ENCODE results near the gene SUSD6.
A peak's percentile ranks its signal among the peaks of the same experiment; 100 is the strongest.
"Not testable (repeated sequence)": the region's sequence is repeated elsewhere in the genome, so short reads cannot be mapped to it uniquely, and the experiment has no call there.

SUSD6 gene

DNA sequence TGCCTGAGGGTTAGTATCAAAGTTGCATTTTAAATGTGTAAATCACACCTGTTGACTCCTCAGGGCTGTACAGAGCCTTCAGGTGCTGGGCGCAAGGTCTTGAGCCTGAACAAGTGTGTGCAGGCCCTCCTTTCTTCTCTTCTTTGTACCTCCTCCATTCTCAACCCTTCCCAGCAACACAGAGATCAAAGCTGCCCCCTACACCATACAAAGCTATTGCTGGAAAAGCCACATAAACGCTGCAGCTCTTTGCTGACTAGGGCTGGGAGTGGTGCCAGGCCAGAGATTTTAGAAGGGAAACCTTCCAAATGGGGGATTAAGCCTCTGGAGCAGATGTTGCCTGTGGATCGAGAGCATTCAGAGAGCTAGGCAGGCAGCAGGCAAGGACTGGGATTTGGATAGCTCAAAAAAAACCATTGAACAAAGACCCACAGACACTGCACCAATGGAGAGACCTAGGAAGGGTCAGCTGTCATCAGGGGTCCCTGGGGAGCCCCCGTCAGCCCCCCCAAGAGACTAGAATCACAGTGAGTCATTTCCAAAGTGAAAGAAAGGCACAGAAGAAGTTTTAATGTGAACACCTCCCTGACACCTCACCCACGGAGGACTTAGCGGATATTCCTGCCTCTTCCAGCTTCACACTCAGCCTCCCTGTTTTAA, 18.2 kb upstream of the SUSD6 start:
- no peak for DNase-seq (ENCODE audit: low read depth)

DNA sequence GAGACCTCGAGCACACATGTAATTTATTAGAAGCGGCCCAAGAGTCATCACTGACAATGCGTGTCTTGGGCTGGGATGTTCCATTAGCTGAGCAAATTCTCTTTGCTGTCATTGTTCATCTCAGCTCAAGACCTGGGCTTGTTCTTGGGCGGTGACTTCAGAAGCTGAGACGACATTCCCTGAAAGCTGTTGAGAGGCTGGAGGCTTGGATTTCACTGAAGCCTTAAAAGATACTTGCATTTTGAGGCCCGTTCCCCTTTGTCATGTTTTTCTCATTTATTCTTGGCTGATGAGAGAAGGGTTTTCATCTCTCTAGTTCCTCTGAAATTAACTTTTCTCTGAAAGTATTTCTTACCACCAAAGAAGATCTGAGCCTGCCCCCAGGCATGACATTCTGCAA, 16.6 kb upstream of the SUSD6 start:
- DNase-seq (ENCODE audit: low read depth): no peak

DNA sequence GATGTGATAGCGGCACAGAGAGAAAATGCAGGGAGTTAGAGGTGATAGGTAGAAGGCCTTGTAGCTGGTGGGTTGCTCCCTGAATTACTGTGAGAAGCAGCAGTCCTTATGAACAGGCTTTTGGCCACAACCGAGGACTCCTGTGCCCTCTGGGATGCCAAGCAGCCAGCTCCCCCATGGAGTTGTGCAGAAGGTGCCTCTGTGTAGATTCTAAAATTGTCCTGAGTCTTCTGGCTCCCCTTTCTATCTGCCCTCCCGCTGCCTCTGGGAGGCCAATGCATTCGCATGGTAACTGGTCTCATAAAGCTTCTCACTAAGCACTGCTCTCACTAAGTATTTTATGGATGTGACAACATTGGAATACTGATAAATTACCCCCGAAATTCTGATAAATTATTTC, 16.1 kb upstream of the SUSD6 start:
- no peak for DNase-seq (ENCODE audit: low read depth)

DNA sequence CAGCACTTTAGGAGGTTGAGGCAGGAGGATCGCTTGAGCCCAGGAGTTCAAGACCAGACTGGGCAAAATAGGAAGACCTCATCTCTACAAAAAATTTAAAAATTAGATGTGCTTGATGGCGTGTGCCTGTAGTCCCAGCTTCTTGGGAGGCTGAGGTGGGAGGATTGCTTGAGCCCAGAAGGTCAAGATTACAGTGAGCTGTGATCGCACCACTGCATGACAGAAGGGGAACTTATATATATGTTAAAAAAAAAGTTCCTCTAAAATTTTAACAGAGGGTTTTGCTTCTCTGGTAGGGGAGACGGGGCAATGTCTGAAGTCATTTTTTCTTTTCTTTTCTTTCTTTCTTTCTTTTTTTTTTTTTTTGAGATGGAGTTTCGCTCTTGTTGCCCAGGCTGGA, 12.0 kb upstream of the SUSD6 start:
- DNase-seq (ENCODE audit: low read depth): not testable (repeated sequence)

DNA sequence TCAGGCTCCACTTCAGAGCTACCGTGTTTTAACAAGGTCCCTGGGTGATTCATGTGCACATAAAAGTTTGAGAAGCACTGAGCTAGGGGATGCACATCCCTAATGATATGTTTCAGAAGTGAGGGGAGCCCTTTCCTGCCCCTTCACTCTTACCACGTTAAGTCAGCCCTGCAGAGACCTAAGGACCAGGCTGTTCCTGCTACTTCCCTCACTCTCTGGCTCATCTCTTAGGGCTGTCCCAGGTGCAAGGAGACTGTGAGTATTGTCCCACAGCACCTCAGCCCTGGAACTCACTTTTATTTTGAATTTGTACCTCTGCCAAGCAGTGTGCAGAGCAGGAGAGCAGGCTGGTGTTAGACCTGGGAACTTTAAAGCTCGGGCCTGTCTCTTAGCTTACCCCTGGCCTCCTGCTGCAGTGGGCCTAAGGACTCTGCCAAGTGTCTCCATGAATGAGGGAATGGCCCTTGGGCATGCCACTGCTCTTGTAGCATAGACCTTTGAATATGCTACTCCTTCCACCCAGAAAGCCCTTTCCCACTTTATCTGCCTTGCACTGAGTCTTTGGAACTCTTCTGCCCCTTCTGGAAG, 11.0 kb upstream of the SUSD6 start:
- no peak for DNase-seq (ENCODE audit: low read depth)

DNA sequence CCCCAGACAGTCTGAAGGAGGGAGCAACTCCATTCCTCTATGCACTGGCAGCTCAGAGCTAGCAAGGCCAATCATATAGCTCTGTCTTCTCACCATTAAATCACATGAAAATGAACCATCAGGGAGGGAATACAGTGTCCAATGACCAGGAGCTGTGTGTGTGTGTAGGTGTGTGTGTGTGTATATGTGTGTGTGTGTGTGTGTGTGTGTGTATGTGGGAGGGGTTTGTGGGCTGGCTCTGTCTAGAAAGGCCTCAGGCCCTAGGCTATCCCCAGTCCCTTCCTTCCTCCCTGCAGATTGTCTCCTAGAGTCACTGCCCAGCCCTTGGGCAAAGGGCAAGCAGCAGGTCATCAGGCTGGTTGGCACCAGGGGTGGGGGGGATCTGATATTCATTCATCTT, 5.7 kb upstream of the SUSD6 start:
- no peak for DNase-seq (ENCODE audit: low read depth)

DNA sequence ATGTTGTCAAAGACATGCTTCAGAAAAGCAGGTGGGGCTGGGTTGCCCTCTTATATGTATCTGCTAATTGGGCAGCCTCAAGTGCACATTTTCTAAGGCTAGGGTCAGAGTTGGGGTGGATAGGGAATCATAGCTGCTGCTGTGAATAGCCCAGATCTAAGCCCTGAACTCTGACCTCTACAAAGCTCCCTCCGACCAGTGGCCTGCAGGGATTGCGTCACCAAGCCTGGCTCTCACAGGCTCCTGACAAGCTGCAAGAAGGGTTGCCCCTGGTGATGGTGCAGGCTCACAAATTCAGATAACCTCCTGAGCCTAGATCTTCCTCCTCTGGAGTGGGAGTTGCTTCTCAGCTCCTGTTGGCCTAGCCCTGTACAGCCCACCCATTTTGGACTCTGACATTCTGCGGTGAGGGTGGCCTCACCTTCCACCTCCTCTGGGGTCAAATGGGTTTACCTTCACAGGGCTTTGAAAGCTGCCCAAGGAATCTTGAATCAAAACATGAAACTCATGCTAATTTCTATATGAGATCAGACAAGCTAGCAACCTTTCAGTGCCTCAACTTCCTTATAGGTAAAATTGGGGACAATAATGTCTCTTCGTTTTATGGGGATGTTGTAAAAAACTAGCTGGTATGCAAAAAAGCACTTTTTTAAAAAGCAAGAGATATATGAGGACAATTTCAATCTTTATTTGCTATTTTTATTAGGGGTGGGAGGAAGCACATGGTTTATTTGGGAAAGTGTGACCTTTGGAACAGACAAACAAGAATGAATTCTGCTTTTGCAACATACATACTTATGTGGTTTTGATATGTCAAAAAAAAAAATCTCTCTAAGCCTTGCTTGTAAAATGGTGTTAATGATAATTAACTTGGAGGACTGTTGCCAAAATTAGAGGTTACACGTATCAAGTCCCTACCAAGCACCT, 4.9 kb upstream of the SUSD6 start:
- no peak for DNase-seq (ENCODE audit: low read depth)

DNA sequence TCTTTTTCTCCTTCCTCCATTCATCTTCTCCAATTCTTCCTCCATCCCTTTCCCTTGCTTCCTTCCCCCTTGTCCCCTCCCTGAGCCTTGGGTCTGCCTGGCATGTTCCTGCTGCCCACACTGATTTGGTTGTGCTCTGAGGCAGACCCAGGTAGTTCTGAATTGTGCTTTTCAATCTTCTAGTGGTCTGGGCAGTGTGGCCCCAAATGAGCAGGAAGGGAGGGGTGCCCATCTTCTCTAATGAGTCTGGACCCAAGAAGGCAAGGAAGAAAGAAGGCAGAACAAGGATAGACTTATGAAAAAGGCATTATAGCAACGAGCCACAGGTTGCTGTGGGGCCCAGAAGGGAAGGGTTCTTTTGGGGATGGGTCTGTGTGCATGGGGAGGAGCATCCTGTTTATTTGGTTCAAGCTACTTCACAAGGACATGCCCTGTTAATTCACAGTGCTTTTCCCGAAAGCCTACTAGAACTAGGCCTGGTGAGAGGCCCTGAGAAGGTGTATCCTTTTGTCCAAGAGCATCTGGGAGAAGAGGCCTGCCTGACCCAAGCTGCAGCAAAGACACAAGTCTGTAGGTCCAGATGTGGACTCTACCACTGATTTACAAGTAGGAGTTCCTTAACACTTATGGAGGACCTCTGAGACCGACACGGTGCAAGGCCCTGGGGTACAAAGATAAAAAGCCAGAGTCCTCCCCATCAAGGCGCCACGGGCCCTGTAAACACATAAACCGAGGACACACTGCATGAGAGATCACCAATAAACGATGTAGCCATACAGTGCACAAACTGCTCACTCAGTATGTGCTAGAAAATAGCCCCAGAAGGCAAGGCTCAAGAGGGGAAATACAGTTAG, 1.1 kb upstream of the SUSD6 start:
- no peak for DNase-seq (ENCODE audit: low read depth)

DNA sequence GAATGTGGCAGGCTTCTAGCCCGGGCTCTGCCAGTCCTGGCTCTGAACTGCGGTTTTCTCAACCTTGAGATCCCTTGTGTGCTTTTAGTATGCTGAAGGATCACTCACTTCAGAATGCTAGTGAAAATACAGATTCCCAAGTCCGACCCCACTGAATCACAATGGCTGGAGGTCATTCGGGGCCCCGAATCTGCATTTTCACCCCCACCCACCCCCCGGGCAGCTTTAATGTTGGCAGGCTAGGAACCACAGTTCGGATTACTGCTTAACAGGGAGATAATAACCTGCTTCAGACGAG, 573 bp upstream of the SUSD6 start:
- no peak for DNase-seq (ENCODE audit: low read depth)

DNA sequence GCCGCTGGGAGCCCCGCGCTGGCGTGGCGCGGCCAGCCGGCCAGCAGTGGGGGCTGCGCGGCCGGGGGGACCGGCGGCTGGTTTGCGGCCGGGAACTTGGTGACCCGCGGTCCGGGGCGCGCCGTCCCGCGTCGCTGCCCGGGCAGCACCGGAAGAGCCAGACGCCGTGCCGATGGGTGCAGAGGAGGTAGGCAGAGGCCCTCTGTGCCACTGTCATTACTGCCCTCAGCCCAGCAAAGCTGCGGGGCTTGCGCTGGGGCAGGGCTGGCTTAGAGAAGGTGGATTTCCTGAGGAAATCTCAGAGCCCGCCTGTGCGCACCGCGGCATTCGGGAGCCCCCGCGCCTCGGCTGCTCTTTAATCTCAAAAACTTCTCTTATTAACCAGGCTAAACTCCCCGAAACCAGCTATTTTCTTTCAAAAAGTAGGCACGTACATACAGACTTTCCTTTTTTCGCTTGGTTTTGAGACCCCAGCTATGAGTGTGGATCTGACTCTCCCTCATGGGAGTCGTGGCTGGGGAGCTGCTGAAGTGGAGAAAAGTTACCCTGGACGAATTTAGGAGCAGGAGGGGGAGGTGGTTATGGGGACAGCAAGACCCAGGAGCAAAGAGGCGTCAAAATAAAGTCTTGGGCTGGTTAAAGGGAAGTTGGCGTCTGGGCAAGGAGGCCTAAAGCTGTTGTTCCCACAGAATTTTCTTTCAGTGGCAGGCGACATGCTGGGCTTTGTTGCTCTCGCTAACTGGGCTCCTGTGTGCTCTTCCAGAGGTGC, 802 bp downstream of the SUSD6 start:
- DNase-seq (ENCODE audit: low read depth): peak; percentile 32

DNA sequence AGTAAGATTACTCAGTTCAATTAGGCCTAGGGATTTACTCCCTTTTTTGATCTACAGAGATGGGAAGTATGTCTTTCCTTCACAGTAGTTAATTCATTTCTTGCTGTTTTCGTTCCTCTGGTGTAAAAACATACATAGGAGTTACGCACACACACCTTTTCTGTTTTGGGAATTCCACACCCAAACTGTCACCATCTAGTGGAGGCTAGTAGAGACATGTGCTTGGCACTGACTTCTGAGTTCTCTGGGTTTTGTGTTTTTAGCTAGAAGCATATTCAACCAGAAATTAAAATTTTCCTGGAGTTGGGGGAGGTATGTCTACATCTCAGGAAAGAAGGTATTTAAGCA, 1.4 kb downstream of the SUSD6 start:
- no peak for DNase-seq (ENCODE audit: low read depth)

DNA sequence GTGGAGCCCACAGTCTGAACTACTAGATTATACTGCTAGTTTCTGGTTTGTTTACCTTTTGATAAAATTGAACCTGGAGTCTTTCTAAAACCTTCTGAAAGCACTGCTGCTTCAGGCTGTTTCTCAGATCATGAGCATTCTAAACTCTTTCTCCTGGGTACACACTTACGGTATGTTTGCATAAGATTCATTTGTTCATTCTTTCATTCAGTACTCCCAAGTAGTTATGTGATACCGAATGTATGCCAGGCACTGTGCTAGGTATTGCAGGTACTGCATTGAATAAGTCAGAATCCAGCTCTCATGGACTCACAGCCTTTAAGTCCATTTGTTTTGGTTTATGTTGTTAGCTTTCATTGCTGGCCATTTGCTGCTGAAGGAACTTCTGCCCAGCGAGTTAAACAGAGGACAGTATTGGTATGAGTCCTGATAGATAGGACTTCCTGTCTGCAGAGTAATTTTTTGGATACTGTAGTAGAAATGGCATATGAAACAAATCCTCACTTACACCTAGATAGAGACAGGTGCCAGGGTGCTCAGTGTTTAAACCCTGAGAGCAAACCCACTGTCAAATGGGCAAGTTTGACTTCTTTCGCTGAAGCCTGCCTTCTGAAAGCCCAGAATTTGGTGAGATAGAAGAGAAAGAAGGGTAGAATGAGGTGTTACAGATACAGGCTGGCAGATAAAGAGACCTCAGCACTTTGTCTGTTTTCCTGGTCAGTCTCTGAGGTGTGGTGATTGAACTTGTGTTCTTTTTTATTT, 2.1 kb downstream of the SUSD6 start:
- no peak for DNase-seq (ENCODE audit: low read depth)

DNA sequence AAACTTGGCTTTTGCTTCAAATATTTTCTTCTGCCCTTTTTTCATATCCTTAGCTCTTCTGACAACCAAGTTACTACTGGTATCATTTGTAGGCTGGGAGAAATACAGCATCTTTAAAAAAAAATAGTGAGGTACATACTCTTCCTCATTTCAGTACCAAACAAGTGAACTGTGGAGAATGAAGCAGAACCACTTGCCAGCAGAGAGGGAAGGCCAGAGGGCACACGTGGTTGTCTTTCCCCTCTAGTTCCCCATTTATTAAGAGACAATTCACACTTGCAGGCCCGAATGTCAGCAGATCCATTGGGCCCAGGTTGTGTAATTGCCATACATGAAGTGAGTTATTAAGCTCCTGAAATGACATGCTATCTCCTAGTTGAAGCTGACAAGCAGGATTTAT, 3.2 kb downstream of the SUSD6 start:
- no peak for DNase-seq (ENCODE audit: low read depth)

DNA sequence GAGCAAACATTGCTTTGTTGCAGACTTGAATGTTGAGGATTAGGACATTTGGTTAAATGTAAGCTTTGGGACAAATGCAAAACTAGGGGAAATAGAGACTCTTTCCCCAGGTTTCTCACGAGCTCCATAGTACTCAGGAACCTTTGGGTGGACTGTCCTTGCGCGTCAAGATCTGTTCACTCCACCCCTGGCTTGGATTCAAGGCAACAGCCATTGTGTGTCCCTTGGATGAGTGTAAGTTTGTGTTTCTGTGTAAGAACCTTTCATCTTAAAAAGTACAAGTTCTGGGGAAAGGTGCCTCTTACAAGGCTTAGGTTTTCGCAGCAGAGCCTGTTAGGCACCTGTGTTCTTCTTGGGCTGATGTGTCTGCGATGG, 3.7 kb downstream of the SUSD6 start:
- DNase-seq (ENCODE audit: low read depth): no peak

DNA sequence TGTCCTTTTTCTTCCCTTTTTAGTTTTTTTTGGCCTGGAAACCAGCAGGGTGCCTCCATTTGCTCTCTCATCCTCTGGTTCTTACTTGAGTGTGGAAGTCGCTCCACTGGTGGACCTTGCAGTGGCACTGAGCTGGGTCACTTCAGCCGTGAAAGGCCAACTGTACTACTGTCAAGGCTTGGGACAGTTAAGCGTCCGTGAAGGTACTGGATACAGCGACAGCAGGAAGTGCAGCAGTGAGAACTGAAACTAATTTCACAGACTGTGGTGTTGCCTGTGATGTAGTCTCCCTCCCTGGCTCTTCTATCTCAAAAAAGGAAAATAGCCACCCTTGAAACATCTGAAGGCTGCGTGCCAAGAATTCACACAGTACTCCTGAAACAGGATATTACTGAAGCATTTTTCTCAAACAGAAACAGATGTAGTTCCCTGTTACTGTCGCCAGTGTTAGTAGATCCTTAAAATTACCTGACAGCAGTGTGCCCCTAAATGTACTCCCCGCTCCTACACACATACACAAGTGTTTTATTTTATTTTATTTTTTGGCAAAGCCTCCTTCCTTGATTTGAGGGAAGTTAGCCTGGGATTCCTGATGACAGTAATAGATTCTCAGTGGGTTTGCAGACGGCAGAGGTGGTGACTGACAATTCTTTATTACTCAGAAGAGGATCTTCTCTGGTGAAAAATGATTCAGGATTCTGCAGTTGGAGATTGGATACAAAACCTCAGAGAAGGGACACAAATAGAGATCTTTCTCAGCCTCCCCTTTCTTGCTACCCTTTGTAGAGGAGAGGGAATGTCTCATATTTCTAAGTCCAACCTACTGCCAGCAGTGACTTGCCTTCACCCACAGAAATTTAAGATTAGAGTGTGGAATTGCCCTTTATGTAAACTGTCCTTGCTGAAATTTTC, 4.4 kb downstream of the SUSD6 start:
- DNase-seq (ENCODE audit: low read depth): no peak

DNA sequence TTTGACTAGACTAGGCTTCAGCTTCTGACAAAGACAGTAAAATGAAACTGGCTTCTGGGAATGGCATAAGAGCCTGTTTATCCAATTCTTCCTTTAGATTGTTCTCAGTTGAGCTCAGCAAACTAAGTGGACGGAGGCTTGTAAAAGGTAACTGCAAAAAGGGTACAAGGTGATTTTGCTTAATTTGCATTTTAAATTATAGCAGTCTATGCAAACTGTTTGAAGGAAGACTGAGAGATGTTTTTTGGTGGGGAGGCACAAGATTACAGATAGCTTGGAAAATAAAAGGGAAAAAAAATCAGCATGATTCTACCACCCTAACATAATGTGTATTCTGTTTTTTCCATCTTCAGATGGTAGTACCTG, 5.0 kb downstream of the SUSD6 start:
- DNase-seq (ENCODE audit: low read depth): no peak

DNA sequence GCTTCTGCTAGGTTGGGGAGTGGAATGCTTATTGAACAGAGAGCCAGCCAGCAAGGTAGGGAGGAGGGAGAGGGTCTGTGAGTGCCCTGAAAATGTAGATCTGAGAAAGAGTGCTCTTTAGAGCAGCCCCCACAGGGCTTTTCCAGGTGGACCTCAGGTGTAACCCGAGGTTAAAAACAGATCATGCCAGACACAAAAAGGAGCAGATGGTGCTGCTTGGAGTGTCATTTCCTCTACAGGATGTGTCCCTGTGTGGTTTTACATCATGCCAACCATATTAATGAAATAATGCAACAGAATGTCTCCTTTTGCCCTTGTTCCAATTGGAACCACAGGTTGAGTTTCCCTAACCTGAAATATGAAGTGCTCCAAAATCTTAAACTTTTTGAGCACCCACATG, 6.4 kb downstream of the SUSD6 start:
- no peak for DNase-seq (ENCODE audit: low read depth)

DNA sequence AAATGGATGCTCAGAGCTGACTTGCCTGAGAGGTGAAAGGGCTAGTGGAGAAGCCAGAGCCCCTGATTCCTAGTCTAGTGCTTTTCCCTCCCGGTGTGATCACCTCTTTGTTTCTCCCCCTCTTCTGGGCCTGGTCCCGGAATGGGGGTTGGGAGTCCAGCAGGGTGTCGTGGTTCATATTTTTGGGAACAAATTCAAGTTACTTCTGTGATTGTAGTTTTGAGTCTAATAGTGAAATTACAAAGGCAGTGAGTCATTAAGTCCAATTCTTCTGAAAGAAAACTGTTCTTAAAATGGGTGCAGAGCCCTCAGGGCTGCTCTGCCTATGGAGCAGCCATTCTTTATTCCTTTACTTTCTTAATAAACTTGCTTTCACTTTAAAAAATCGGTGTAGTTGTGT, 7.6 kb downstream of the SUSD6 start:
- DNase-seq (ENCODE audit: low read depth): no peak

DNA sequence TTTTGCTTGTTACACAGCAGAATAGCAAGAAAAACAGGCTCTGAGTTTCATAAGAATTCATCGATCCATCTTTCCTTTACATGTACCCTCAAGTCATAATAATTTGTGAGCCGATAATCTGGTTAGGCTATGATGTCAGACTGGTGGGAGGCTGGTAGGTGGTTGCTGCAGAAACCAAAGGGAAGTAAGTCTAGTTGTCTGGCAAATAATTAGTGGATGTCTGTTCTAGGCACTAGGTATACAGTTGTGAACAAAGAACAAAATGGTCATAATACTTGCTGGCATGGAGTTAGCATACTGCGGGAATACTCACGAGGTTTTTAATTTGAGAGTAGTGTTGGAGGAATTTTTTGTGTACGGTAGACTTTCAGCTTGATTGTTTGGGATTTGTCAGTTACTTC, 8.8 kb downstream of the SUSD6 start:
- no peak for DNase-seq (ENCODE audit: low read depth)

DNA sequence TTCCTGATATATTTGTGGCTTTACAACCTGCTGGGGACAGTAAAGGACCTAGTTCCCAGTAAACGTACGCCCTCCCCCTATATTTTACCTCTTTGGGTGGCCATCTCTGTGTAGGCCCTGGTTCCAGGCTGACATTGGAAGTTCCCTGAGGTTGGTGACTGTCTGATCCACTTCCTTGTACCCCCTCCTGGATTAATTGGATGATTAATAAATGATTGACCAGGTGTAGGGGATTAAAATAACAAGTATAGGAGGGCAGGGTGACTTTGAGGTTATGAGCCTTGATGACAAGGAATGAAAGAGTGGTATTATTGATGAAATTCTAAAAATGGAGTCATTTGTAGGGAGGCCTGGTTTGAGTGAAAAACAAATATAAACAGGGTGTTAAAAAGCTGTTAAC, 9.6 kb downstream of the SUSD6 start:
- no peak for DNase-seq (ENCODE audit: low read depth)
